ENCODE data around the gene ERBIN.

GRCh38 chr5:65913519-65913918 is 12.9 kb upstream of the ERBIN start:
- no peak for TF ChIP-seq EP300 (IDR thresholded peaks at IDR 0.05; ENCODE audit: borderline replicate concordance in 1 of 2, low read depth in 2 of 2, low read length in 2 of 2)
- TF ChIP-seq CTCF (IDR thresholded peaks at IDR 0.05; ENCODE audit: control extremely low read depth in 1 of 3, insufficient read depth in 1 of 3, low read depth in 1 of 3, low read length in 3 of 3), result no peak
